ENCODE results near the gene PLEK.
A peak's percentile ranks its signal among the peaks of the same experiment; 100 is the strongest.

PLEK gene

GRCh38 chr2:68413466-68413865, 48.4 kb downstream of the PLEK start:
- ATAC-seq (no peak), DNase-seq (ENCODE audit: low spot score in 2 of 2) (no peak)
- H3K4me1 Mint-ChIP-seq = peaks cover 61% of the 10 kb centered on the region
- H3K4me3 Mint-ChIP-seq = no peak overlapping the region
- no peak overlapping the region for H3K27ac Mint-ChIP-seq
- no peaks in the 10 kb centered on the region for H3K36me3 Mint-ChIP-seq
- no peaks in the 10 kb centered on the region for H3K9me3 Mint-ChIP-seq

GRCh38 chr2:68414452-68414851, 49.4 kb downstream of the PLEK start:
- H3K4me1 Mint-ChIP-seq = peaks cover 71% of the 10 kb centered on the region
- no peaks in the 10 kb centered on the region for H3K9me3 Mint-ChIP-seq
- no peak overlapping the region for H3K4me3 Mint-ChIP-seq
- DNase-seq (ENCODE audit: low spot score in 2 of 2) (no peak), ATAC-seq (no peak)
- H3K27ac Mint-ChIP-seq = no peak overlapping the region
- no peaks in the 10 kb centered on the region for H3K36me3 Mint-ChIP-seq

DNA sequence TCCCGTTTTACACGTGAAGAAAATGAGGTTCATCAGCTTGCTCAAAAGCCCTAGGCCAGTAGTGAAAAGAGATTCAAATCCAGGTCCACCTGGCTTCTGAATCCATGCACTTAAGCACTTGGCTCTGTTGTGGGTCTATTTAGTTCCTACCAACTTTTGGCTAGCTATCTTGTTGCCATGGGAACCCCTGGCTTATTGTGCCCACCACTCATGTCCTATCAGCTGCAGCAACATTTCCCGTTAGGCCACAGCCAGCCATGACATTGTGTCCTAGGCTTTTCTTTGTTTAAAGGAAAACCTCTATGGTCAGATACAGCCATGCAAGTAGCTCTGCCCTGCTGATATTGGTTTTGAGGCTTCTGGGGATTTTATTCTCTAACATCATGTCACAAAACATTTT, 49.8 kb downstream of the PLEK start:
- H3K36me3 Mint-ChIP-seq = no peaks in the 10 kb centered on the region
- H3K27ac Mint-ChIP-seq = no peak overlapping the region
- H3K9me3 Mint-ChIP-seq = no peaks in the 10 kb centered on the region
- DNase-seq (ENCODE audit: low spot score in 2 of 2) (no peak), ATAC-seq (no peak)
- peaks cover 72% of the 10 kb centered on the region for H3K4me1 Mint-ChIP-seq
- no peak overlapping the region for H3K4me3 Mint-ChIP-seq

GRCh38 chr2:68415521-68415920, 50.4 kb downstream of the PLEK start:
- H3K27ac Mint-ChIP-seq = no peak overlapping the region

DNA sequence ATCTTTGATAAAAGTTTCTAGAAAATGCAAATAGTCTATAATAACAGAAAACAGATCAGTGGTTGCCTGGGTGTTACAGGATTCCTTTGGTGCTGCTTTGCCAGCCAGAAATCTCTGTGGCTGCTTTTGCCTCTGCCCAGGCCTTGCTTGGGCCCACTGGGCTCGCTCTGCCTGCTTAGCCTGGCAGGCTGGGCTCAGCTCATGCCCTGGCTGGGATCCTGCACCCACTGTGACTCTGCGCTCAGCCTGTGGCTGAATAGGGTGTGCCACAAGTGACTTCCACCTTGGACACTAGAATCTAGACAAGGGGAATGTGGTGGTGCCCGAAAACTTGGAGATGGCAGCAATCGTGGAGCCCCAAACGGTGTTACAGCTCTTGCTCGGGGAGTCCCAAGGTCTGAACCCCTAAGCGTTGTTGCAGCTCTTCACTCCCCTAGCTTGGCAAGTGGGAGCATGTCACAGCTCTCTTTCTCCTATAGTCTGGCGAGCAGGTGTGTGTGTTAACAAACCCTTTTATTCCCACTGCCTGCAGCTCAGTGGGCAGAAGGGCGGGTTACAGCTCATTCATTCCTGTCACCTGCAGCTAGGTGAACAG, 51.1 kb downstream of the PLEK start:
- ATAC-seq (no peak), DNase-seq (ENCODE audit: low spot score in 2 of 2) (no peak)
- no peaks in the 10 kb centered on the region for H3K36me3 Mint-ChIP-seq
- peaks cover 68% of the 10 kb centered on the region for H3K4me1 Mint-ChIP-seq
- no peak overlapping the region for H3K4me3 Mint-ChIP-seq
- H3K27ac Mint-ChIP-seq = no peak overlapping the region
- H3K9me3 Mint-ChIP-seq = no peaks in the 10 kb centered on the region

More at GRCh38 chr2:68415521-68415920, 50.4 kb downstream of the PLEK start:
- no peak for ATAC-seq
- peaks cover 66% of the 10 kb centered on the region for H3K4me1 Mint-ChIP-seq
- no peak overlapping the region for H3K4me3 Mint-ChIP-seq
- no peaks in the 10 kb centered on the region for H3K36me3 Mint-ChIP-seq
- no peaks in the 10 kb centered on the region for H3K9me3 Mint-ChIP-seq
- no peak for DNase-seq (ENCODE audit: low spot score in 2 of 2)

GRCh38 chr2:68417926-68418325, 52.8 kb downstream of the PLEK start:
- peaks cover 62% of the 10 kb centered on the region for H3K4me1 Mint-ChIP-seq
- H3K27ac Mint-ChIP-seq = peak overlapping the region; percentile 63
- H3K36me3 Mint-ChIP-seq = no peaks in the 10 kb centered on the region
- ATAC-seq (peak; percentile 81), DNase-seq (ENCODE audit: low spot score in 2 of 2) (no peak)
- no peak overlapping the region for H3K4me3 Mint-ChIP-seq
- H3K9me3 Mint-ChIP-seq = no peaks in the 10 kb centered on the region

DNA sequence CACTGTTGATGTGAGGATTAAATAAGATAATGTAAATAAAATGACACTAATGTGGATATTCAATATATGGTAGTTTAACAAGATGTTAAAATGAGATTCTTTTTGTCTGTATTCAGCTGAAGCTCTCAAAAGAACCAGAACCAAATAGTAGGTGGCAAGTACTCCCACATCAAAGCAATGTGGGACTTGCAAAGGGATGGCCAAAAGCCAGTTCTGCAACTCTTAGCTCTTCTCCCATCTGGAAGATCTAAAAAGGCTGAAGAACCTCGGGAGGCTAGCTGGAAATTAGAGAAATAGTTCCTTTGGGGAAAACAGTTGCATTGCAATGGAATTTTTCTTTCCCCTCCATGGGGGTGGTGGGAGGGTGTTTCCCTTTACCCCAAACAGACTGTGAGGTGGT, 53.3 kb downstream of the PLEK start:
- Mint-ChIP-seq H3K27ac (peak overlapping the region; percentile 63), H3K4me1 (peaks cover 58% of the 10 kb centered on the region), H3K4me3 (no peak overlapping the region), H3K9me3 (no peaks in the 10 kb centered on the region), H3K36me3 (no peaks in the 10 kb centered on the region)
- no peak for DNase-seq (ENCODE audit: low spot score in 2 of 2)
- ATAC-seq = no peak

DNA sequence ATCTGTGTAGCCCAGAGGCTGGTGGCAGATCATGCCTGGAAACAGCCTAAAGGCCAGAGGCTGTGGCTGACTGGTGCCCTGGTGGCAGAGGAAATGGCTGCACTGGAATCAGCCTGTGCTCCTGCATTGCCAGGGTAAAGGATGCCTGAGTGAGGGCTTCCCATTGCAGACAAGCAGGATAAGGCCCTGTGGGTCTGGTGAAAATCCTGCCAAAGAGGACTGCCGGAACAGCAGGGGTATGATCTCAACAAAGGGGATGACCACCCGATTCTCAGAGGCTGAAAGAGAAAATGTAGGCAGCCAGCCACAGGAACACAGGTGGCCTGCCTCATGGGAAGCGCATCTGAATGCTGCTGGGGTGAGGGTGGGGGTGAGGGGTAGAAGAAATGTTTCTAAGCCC, 53.8 kb downstream of the PLEK start:
- no peaks in the 10 kb centered on the region for H3K36me3 Mint-ChIP-seq
- ATAC-seq (peak; percentile 48), DNase-seq (ENCODE audit: low spot score in 2 of 2) (no peak)
- peaks cover 54% of the 10 kb centered on the region for H3K4me1 Mint-ChIP-seq
- no peak overlapping the region for H3K4me3 Mint-ChIP-seq
- H3K27ac Mint-ChIP-seq = peak overlapping the region; percentile 63
- H3K9me3 Mint-ChIP-seq = no peaks in the 10 kb centered on the region

- DNase-seq (ENCODE audit: low spot score in 2 of 2) (no peak), ATAC-seq (no peak)
- no peaks in the 10 kb centered on the region for H3K36me3 Mint-ChIP-seq
- no peaks in the 10 kb centered on the region for H3K9me3 Mint-ChIP-seq
- H3K4me1 Mint-ChIP-seq = peaks cover 54% of the 10 kb centered on the region
- H3K27ac Mint-ChIP-seq = no peak overlapping the region
- H3K4me3 Mint-ChIP-seq = no peak overlapping the region
Measured at GRCh38 chr2:68420254-68420910, 55.3 kb downstream of the PLEK start.

DNA sequence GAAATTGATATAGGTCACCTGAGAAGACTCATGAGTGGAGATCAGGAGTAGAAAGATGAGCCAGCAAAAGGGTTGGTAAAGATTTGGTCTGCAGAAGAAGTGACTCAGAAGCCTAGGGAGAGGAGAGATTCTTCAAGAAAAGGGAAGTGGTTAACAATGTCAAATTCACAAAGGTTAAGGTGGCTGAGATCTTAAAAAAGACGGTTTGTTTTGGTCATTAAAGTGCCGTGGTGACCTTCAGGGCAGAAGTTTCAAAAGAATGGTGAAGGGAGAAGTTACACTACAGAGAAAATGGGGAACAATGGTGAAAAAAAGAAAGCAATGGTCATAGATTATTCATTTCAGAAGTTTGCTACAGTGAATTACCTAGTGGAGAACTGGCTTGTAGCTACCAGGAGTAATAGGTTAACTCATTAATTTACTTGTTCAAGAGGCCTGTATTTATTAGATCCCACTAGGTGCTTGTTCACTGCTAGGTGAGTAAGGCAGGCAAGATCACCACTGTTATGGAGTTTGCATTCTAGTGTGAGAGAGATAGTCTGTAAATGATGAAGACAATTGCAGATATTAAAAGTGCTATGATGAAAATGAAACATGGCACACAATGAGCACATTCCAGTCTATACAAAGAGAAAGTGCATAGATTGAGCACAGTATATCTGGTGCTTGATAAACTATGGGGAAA, 59.0 kb downstream of the PLEK start:
- H3K4me3 Mint-ChIP-seq = no peak overlapping the region
- no peaks in the 10 kb centered on the region for H3K9me3 Mint-ChIP-seq
- ATAC-seq = peak; percentile 96
- no peak for DNase-seq (ENCODE audit: low spot score in 2 of 2)
- no peaks in the 10 kb centered on the region for H3K36me3 Mint-ChIP-seq
- no peak overlapping the region for H3K27ac Mint-ChIP-seq
- peaks cover 35% of the 10 kb centered on the region for H3K4me1 Mint-ChIP-seq

GRCh38 chr2:68425503-68425902, 60.4 kb downstream of the PLEK start:
- H3K4me1 Mint-ChIP-seq = peaks cover 29% of the 10 kb centered on the region
- ATAC-seq = no peak
- no peak overlapping the region for H3K4me3 Mint-ChIP-seq
- H3K27ac Mint-ChIP-seq = no peak overlapping the region
- DNase-seq (ENCODE audit: low spot score in 2 of 2) = no peak
- no peaks in the 10 kb centered on the region for H3K36me3 Mint-ChIP-seq
- no peaks in the 10 kb centered on the region for H3K9me3 Mint-ChIP-seq

GRCh38 chr2:68426446-68426845, 61.4 kb downstream of the PLEK start:
- no peak for DNase-seq (ENCODE audit: low spot score in 2 of 2)
- Mint-ChIP-seq H3K27ac (no peak overlapping the region), H3K36me3 (no peaks in the 10 kb centered on the region), H3K9me3 (no peaks in the 10 kb centered on the region), H3K4me1 (peaks cover 21% of the 10 kb centered on the region), H3K4me3 (peak overlapping the region; percentile 36)
- ATAC-seq = no peak

DNA sequence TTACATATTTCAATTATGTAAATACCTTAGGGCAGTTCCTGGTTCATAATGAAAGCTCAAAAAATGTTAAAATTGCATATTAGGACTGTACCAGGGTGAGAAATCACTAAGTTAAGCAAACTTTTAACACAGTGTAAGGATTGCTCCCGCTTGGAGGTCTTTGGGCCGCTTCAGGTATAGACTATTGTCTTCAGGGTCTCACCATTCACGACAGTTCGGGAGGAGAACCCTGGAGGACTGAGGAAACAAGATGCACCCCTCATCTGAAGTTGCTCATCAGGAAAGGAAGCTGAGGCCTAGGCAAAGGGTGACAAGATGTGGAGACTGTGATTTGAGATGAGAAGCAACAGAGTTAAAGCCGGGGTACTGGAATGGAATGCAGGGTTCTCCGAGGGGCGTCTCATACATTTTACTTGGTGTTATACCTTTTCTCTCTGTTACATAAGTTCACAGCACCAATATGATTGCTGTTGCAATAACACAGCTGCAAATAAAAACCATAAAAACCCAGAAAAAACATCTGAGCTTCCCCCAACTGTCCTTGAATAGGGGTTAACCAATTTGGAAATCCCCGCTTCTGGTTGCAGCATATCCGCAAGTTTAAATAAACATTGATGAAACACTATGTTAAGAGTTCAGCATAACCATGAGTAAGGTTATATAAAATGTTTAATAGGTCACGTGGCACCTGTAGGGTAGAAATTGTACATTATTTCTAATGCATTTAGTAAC, 61.9 kb downstream of the PLEK start:
- Mint-ChIP-seq H3K4me3 (peak overlapping the region; percentile 36), H3K4me1 (peaks cover 18% of the 10 kb centered on the region), H3K36me3 (no peaks in the 10 kb centered on the region), H3K9me3 (no peaks in the 10 kb centered on the region), H3K27ac (no peak overlapping the region)
- DNase-seq (ENCODE audit: low spot score in 2 of 2) (no peak), ATAC-seq (peak; percentile 67)

- H3K4me3 Mint-ChIP-seq = no peak overlapping the region
Measured at GRCh38 chr2:68428126-68428525, 63.0 kb downstream of the PLEK start.

DNA sequence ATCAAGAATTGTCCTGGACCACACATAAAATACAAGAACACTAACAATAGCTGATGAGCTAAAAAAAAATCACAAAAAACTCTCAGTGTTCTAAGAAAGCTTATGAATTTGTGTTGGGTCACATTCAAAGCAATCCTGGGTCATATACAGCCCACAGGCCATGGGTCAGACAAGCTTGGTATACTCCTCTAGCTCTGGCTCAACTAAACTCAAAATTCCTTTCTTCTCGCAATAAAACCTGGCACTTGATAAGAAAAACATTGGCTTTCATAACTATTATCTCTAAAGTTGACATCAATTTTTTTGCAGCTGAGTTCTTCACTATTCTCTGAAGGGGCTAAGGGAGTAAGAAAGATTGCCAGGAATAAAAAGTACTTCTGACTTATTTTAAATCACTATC, 63.7 kb downstream of the PLEK start:
- Mint-ChIP-seq H3K4me1 (peaks cover 26% of the 10 kb centered on the region), H3K4me3 (no peak overlapping the region), H3K27ac (no peak overlapping the region), H3K9me3 (no peaks in the 10 kb centered on the region), H3K36me3 (no peaks in the 10 kb centered on the region)
- ATAC-seq = no peak
- DNase-seq (ENCODE audit: low spot score in 2 of 2) = no peak

More at GRCh38 chr2:68428126-68428525, 63.0 kb downstream of the PLEK start:
- no peaks in the 10 kb centered on the region for H3K9me3 Mint-ChIP-seq
- no peak for DNase-seq (ENCODE audit: low spot score in 2 of 2)
- H3K36me3 Mint-ChIP-seq = no peaks in the 10 kb centered on the region
- ATAC-seq = no peak
- H3K27ac Mint-ChIP-seq = no peak overlapping the region
- H3K4me1 Mint-ChIP-seq = peaks cover 26% of the 10 kb centered on the region
